H9 (cell line): ENCODE data around the gene CADM1. TPM values are rescaled to one million over a fixed set of nuclear protein-coding genes. Genes with fewer than 3 reads are reported as not detected.

Experiments
- DNase-seq: peaks from one replicate; pipeline ENCODE4 v3.0.0-alpha.2; 2017
- H2AFZ ChIP-seq: one replicate; pipeline ENCODE4 v1.6.1; 2013; ENCODE audit warnings: mild to moderate bottlenecking, low read length, control low read depth, moderate library complexity
- H2AK5ac ChIP-seq: 2 replicates; pipeline ENCODE4 v1.6.1; 2013; ENCODE audit warnings: low read length, control low read depth, mixed read lengths; ENCODE audit not compliant: insufficient read length
- H2BK120ac ChIP-seq: one replicate; pipeline ENCODE4 v1.6.1; 2013; ENCODE audit warnings: low read depth, mild to moderate bottlenecking, low read length, control low read depth, inconsistent platforms; ENCODE audit not compliant: poor library complexity, severe bottlenecking
- H2BK12ac ChIP-seq: 2 replicates; pipeline ENCODE4 v1.6.1; 2013; ENCODE audit warnings: low read length, control low read depth, mixed read lengths, low read depth; ENCODE audit not compliant: insufficient read length
- H2BK15ac ChIP-seq: 2 replicates; pipeline ENCODE4 v1.6.1; 2013; ENCODE audit warnings: low read depth, low read length, control low read depth
- H2BK20ac ChIP-seq: one replicate; pipeline ENCODE4 v1.6.1; 2013; ENCODE audit warnings: low read depth, mild to moderate bottlenecking, low read length, control low read depth, inconsistent platforms; ENCODE audit not compliant: poor library complexity, severe bottlenecking
- H2BK5ac ChIP-seq: 2 replicates; pipeline ENCODE4 v1.6.1; 2013; ENCODE audit warnings: low read length, control low read depth, mixed read lengths; ENCODE audit not compliant: insufficient read length
- H3K14ac ChIP-seq: 2 replicates; pipeline ENCODE4 v1.6.1; 2013; ENCODE audit warnings: low read length, control low read depth; ENCODE audit not compliant: insufficient read depth
- H3K18ac ChIP-seq: 2 replicates; pipeline ENCODE4 v1.6.1; 2013; ENCODE audit warnings: low read depth, mild to moderate bottlenecking, mixed read lengths, low read length, control low read depth; ENCODE audit not compliant: insufficient read length
- H3K23ac ChIP-seq: 2 replicates; pipeline ENCODE4 v1.6.1; 2013; ENCODE audit warnings: low read length, control low read depth, mixed read lengths, low read depth; ENCODE audit not compliant: insufficient read length
- H3K23me2 ChIP-seq: 2 replicates; pipeline ENCODE4 v1.6.1; 2013; ENCODE audit warnings: low read depth, mild to moderate bottlenecking, mixed read lengths, low read length, control low read depth; ENCODE audit not compliant: insufficient read length, poor library complexity, severe bottlenecking
- H3K27ac ChIP-seq: 2 replicates; pipeline ENCODE4 v1.5.1; 2013; ENCODE audit warnings: low read length, control low read depth, mixed read lengths, low read depth; ENCODE audit not compliant: insufficient read length
- H3K27me3 ChIP-seq: 2 replicates; pipeline ENCODE4 v1.6.1; 2013; ENCODE audit warnings: low read length, control low read depth, inconsistent platforms; ENCODE audit not compliant: insufficient read depth
- H3K4ac ChIP-seq: 2 replicates; pipeline ENCODE4 v1.6.1; 2013; ENCODE audit warnings: low read depth, mild to moderate bottlenecking, control low read depth, inconsistent platforms, low read length, moderate library complexity
- H3K4me1 ChIP-seq: 2 replicates; pipeline ENCODE4 v1.6.1; 2013; ENCODE audit warnings: low read length, control low read depth, inconsistent platforms; ENCODE audit not compliant: insufficient read depth
- H3K4me2 ChIP-seq: 2 replicates; pipeline ENCODE4 v1.6.1; 2013; ENCODE audit warnings: low read length, control low read depth, mixed read lengths; ENCODE audit not compliant: insufficient read length, insufficient read depth
- H3K56ac ChIP-seq: 2 replicates; pipeline ENCODE4 v1.6.1; 2013; ENCODE audit warnings: low read depth, mild to moderate bottlenecking, mixed read lengths, low read length, control low read depth; ENCODE audit not compliant: insufficient read length
- H3K79me1 ChIP-seq: 2 replicates; pipeline ENCODE4 v1.6.1; 2013; ENCODE audit warnings: low read depth, mild to moderate bottlenecking, moderate library complexity, low read length, control low read depth, inconsistent platforms; ENCODE audit not compliant: insufficient read depth, poor library complexity, severe bottlenecking
- H3K79me2 ChIP-seq: 2 replicates; pipeline ENCODE4 v1.6.1; 2013; ENCODE audit warnings: low read length, control low read depth, inconsistent platforms; ENCODE audit not compliant: insufficient read depth
- H3K9ac ChIP-seq: 2 replicates; pipeline ENCODE4 v1.6.1; 2013; ENCODE audit warnings: low read length, control low read depth, mixed read lengths; ENCODE audit not compliant: insufficient read length; ENCODE audit errors: extremely low read depth
- H3K9me3 ChIP-seq: one replicate; pipeline ENCODE4 v1.6.1; 2013; ENCODE audit warnings: low read depth, low read length, inconsistent platforms; ENCODE audit not compliant: control insufficient read depth
- H3T11ph ChIP-seq: one replicate; pipeline ENCODE4 v1.6.1; 2013; ENCODE audit warnings: mild to moderate bottlenecking, low read length, control low read depth, inconsistent platforms
- H4K20me1 ChIP-seq: one replicate; pipeline ENCODE4 v1.6.1; 2013; ENCODE audit not compliant: control insufficient read depth, insufficient read length, insufficient read depth
- H4K5ac ChIP-seq: 2 replicates; pipeline ENCODE4 v1.6.1; 2013; ENCODE audit warnings: low read depth, mild to moderate bottlenecking, mixed read lengths, low read length, control low read depth; ENCODE audit not compliant: insufficient read length
- H4K8ac ChIP-seq: replicated peaks from 2 replicates; pipeline ENCODE4 v1.6.1; 2013; ENCODE audit warnings: low read length, control low read depth, mixed read lengths, low read depth; ENCODE audit not compliant: insufficient read length
- H4K91ac ChIP-seq: 2 replicates; pipeline ENCODE4 v1.6.1; 2013; ENCODE audit warnings: low read depth, mild to moderate bottlenecking, moderate library complexity, mixed read lengths, low read length, control low read depth; ENCODE audit not compliant: insufficient read length
- H3K27ac Mint-ChIP-seq, 3 experiments: 2 replicates in 2 of 3; 3 replicates in 1 of 3; pipeline ENCODE4 v1.8.0; 2020 to 2021; ENCODE audit warnings: mixed read lengths in 3 of 3, mild to moderate bottlenecking in 1 of 3, moderate library complexity in 1 of 3
- H3K27me3 Mint-ChIP-seq: 2 replicates; pipeline ENCODE4 v1.8.0; 2021; ENCODE audit warnings: low read depth, mild to moderate bottlenecking, moderate library complexity, mixed read lengths
- H3K36me3 Mint-ChIP-seq, 3 experiments: 2 replicates in 2 of 3; 3 replicates in 1 of 3; pipeline ENCODE4 v1.8.0; 2020 to 2021; ENCODE audit warnings: low read depth in 3 of 3, mixed read lengths in 3 of 3; ENCODE audit not compliant: insufficient read depth in 1 of 3
- H3K4me1 Mint-ChIP-seq, 2 experiments: 2 replicates each; pipeline ENCODE4 v1.8.0; 2020; ENCODE audit warnings: mixed read lengths in 2 of 2
- H3K4me3 Mint-ChIP-seq, 2 experiments: 2 replicates in 1 of 2; 3 replicates in 1 of 2; pipeline ENCODE4 v1.8.0; 2020 to 2021; ENCODE audit warnings: mild to moderate bottlenecking in 2 of 2, mixed read lengths in 2 of 2, moderate library complexity in 1 of 2
- H3K9me3 Mint-ChIP-seq, 2 experiments: 2 replicates in 1 of 2; 3 replicates in 1 of 2; pipeline ENCODE4 v1.8.0; 2020; ENCODE audit warnings: mild to moderate bottlenecking in 2 of 2, mixed read lengths in 2 of 2, moderate library complexity in 1 of 2
- WGBS: extraction: QIAGEN DNeasy Blood & Tissue Kit; methylation state at CpG from one replicate; pipeline ENCODE4 v1.1.7; 2013; ENCODE audit warnings: missing lambda C conversion rate, low lambda C conversion rate, mixed read lengths; ENCODE audit not compliant: insufficient read length; ENCODE audit errors: extremely low coverage; 5-methylcytosine and 5-hydroxymethylcytosine counted together
- total RNA-seq: library from RNA; stranded (reverse); gene quantifications from 2 replicates; pipeline ENCODE4 v1.2.1, GENCODE V29; 2021
- TF ChIP-seq, protein P1 (sequence below): fragments of 200-600 bp; sonication (generic); conservative IDR thresholded peaks from 3 replicates; pipeline ENCODE4 v1.8.0; 2021; ENCODE audit warnings: antibody characterized with exemption, mild to moderate bottlenecking

The CADM1 gene
- total RNA-seq, 1 experiment from 2014 or later, result 11.9 TPM

DNA sequence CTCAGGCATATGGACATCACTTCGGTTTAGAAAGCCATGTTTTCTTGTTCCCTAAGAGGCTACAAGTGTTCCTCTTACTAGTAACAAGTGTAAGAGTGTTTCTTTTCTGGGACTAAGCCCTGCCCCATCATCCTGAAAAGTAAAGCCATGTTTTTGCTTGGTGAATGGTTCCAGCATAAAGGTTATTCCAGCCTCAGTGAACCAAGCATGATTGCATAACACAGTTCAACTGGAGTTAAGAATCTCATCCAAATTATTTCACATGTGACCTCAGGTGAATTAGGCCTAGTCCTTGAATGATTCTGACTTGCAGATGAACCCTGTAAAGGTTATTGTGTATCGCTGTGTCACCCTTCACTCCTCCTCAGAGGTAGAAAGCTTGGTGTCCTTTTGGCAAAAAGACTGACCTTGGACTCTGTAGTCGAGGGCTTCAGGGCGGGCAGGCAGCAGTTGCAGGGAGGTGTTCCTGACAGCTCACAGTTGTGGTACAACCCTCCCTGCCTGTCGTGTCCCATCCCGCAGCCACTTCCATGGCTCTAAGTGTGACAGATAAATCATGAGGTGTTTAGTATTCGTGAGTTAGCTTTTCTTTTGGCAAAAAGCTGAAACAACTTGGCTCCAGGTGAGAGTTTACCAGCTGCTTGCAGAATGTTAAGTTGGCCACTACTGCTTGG, 321.8 kb downstream of the CADM1 start:
- no peak overlapping the region for H3T11ph ChIP-seq
- no peak overlapping the region for H3K4me3 Mint-ChIP-seq
- no peak overlapping the region for H3K4ac ChIP-seq
- no peak overlapping the region for H2AFZ ChIP-seq
- H3K9me3 ChIP-seq, result no peaks in the 10 kb centered on the region
- H3K4me1 Mint-ChIP-seq, result peaks cover 20 to 30% of the 10 kb centered on the region in 2 experiments
- no peak overlapping the region for H2BK120ac ChIP-seq
- no peak overlapping the region for H2BK15ac ChIP-seq
- no peak overlapping the region for H3K18ac ChIP-seq
- no peaks in the 10 kb centered on the region for H3K36me3 Mint-ChIP-seq
- H3K4me1 ChIP-seq, result no peaks in the 10 kb centered on the region
- no peak overlapping the region for H4K8ac ChIP-seq
- H3K9ac ChIP-seq, result no peak overlapping the region
- no peak overlapping the region for H2AK5ac ChIP-seq
- no peaks in the 10 kb centered on the region for H4K20me1 ChIP-seq
- H3K27me3 ChIP-seq, result no peaks in the 10 kb centered on the region
- no peaks in the 10 kb centered on the region for H3K9me3 Mint-ChIP-seq
- no peak overlapping the region for H2BK20ac ChIP-seq
- no peaks in the 10 kb centered on the region for H3K79me2 ChIP-seq
- H3K27ac Mint-ChIP-seq, result no peak overlapping the region
- no peak overlapping the region for H3K23ac ChIP-seq
- no peak overlapping the region for H2BK5ac ChIP-seq
- no peak overlapping the region for H4K91ac ChIP-seq
- no peak overlapping the region for H3K27ac ChIP-seq
- TF ChIP-seq, protein P1, sequence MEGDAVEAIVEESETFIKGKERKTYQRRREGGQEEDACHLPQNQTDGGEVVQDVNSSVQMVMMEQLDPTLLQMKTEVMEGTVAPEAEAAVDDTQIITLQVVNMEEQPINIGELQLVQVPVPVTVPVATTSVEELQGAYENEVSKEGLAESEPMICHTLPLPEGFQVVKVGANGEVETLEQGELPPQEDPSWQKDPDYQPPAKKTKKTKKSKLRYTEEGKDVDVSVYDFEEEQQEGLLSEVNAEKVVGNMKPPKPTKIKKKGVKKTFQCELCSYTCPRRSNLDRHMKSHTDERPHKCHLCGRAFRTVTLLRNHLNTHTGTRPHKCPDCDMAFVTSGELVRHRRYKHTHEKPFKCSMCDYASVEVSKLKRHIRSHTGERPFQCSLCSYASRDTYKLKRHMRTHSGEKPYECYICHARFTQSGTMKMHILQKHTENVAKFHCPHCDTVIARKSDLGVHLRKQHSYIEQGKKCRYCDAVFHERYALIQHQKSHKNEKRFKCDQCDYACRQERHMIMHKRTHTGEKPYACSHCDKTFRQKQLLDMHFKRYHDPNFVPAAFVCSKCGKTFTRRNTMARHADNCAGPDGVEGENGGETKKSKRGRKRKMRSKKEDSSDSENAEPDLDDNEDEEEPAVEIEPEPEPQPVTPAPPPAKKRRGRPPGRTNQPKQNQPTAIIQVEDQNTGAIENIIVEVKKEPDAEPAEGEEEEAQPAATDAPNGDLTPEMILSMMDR, result no peak
- H2BK12ac ChIP-seq, result no peak overlapping the region
- H3K14ac ChIP-seq, result no peak overlapping the region
- no CpG with 5 or more reads among the region's 7 CpGs for WGBS
- H3K56ac ChIP-seq, result no peak overlapping the region
- H3K27me3 Mint-ChIP-seq, result peaks cover 3% of the 10 kb centered on the region
- DNase-seq, result no peak
- no peak overlapping the region for H3K4me2 ChIP-seq
- no peak overlapping the region for H4K5ac ChIP-seq
- no peaks in the 10 kb centered on the region for H3K23me2 ChIP-seq
- no peaks in the 10 kb centered on the region for H3K79me1 ChIP-seq
